Endothelial cell (in vitro differentiated cells): ENCODE data around the gene EDNRA. TPM values are rescaled to one million over a fixed set of nuclear protein-coding genes. Genes with fewer than 3 reads are reported as not detected.

Experiments used
- DNase-seq: peaks from one replicate; pipeline ENCODE4 v3.0.0; 2021; ENCODE audit warnings: low spot score
- H3K27ac Mint-ChIP-seq: one replicate; pipeline ENCODE4 v1.8.0; 2021; ENCODE audit warnings: mixed read lengths, inconsistent platforms; ENCODE audit not compliant: unreplicated experiment
- H3K27me3 Mint-ChIP-seq: one replicate; pipeline ENCODE4 v1.8.0; 2021; ENCODE audit warnings: mild to moderate bottlenecking, moderate library complexity, mixed read lengths, inconsistent platforms; ENCODE audit not compliant: unreplicated experiment
- H3K36me3 Mint-ChIP-seq: one replicate; pipeline ENCODE4 v1.8.0; 2021; ENCODE audit warnings: mild to moderate bottlenecking, low read depth, mixed read lengths, inconsistent platforms; ENCODE audit not compliant: unreplicated experiment
- H3K4me1 Mint-ChIP-seq: one replicate; pipeline ENCODE4 v1.8.0; 2021; ENCODE audit warnings: mild to moderate bottlenecking, mixed read lengths, inconsistent platforms; ENCODE audit not compliant: unreplicated experiment
- H3K4me3 Mint-ChIP-seq: one replicate; pipeline ENCODE4 v1.8.0; 2021; ENCODE audit warnings: mild to moderate bottlenecking, mixed read lengths, inconsistent platforms; ENCODE audit not compliant: unreplicated experiment
- H3K9me3 Mint-ChIP-seq: one replicate; pipeline ENCODE4 v1.8.0; 2021; ENCODE audit warnings: mixed read lengths, inconsistent platforms; ENCODE audit not compliant: unreplicated experiment
- total RNA-seq: library from RNA; stranded (reverse); fragmentation: NEBNext Ultra II Directional; extraction: Animal tissue kit (Norgen Biotek cat#: 25700); gene quantifications from one replicate; pipeline ENCODE4 v1.2.1, GENCODE V29; 2021; ENCODE audit not compliant: unreplicated experiment
- TF ChIP-seq, protein P1 (sequence below): fragments of 200-600 bp; sonication (generic); IDR thresholded peaks from one replicate; pipeline ENCODE4 v1.5.0; 2021; ENCODE audit warnings: antibody characterized with exemption; ENCODE audit not compliant: unreplicated experiment

The EDNRA gene
- total RNA-seq, 1 donor from 2014 or later: 0.23 TPM

GRCh38 chr4:147539959-147540358, 59.1 kb downstream of the EDNRA start:
- Mint-ChIP-seq H3K4me1 (no peaks in the 10 kb centered on the region), H3K4me3 (no peak overlapping the region), H3K9me3 (no peaks in the 10 kb centered on the region), H3K27me3 (no peaks in the 10 kb centered on the region), H3K36me3 (no peaks in the 10 kb centered on the region), H3K27ac (no peak overlapping the region)
- TF ChIP-seq, protein P1, sequence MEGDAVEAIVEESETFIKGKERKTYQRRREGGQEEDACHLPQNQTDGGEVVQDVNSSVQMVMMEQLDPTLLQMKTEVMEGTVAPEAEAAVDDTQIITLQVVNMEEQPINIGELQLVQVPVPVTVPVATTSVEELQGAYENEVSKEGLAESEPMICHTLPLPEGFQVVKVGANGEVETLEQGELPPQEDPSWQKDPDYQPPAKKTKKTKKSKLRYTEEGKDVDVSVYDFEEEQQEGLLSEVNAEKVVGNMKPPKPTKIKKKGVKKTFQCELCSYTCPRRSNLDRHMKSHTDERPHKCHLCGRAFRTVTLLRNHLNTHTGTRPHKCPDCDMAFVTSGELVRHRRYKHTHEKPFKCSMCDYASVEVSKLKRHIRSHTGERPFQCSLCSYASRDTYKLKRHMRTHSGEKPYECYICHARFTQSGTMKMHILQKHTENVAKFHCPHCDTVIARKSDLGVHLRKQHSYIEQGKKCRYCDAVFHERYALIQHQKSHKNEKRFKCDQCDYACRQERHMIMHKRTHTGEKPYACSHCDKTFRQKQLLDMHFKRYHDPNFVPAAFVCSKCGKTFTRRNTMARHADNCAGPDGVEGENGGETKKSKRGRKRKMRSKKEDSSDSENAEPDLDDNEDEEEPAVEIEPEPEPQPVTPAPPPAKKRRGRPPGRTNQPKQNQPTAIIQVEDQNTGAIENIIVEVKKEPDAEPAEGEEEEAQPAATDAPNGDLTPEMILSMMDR: no peak
- no peak for DNase-seq

- no peak for DNase-seq
- Mint-ChIP-seq H3K27ac (no peak overlapping the region), H3K36me3 (no peaks in the 10 kb centered on the region), H3K27me3 (no peaks in the 10 kb centered on the region), H3K4me1 (no peaks in the 10 kb centered on the region), H3K4me3 (no peak overlapping the region), H3K9me3 (no peaks in the 10 kb centered on the region)
- TF ChIP-seq, protein P1: no peak
Observed at GRCh38 chr4:147542229-147542990, 61.5 kb downstream of the EDNRA start.

DNA sequence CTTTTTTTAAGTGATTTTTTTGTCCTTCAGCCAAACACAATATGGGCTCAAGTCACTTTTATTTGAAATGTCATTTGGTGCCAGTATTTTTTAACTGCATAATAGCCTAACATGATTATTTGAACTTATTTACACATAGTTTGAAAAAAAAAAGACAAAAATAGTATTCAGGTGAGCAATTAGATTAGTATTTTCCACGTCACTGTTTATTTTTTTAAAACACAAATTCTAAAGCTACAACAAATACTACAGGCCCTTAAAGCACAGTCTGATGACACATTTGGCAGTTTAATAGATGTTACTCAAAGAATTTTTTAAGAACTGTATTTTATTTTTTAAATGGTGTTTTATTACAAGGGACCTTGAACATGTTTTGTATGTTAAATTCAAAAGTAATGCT, 62.1 kb downstream of the EDNRA start:
- TF ChIP-seq, protein P1: no peak
- no peak overlapping the region for H3K4me3 Mint-ChIP-seq
- no peaks in the 10 kb centered on the region for H3K4me1 Mint-ChIP-seq
- H3K36me3 Mint-ChIP-seq: no peaks in the 10 kb centered on the region
- H3K27ac Mint-ChIP-seq: no peak overlapping the region
- no peak for DNase-seq
- no peaks in the 10 kb centered on the region for H3K9me3 Mint-ChIP-seq
- H3K27me3 Mint-ChIP-seq: no peaks in the 10 kb centered on the region

- Mint-ChIP-seq H3K9me3 (no peaks in the 10 kb centered on the region), H3K36me3 (no peaks in the 10 kb centered on the region), H3K4me1 (peaks cover 3% of the 10 kb centered on the region), H3K27ac (no peak overlapping the region), H3K27me3 (peaks cover 2% of the 10 kb centered on the region), H3K4me3 (no peak overlapping the region)
- no peak for DNase-seq
- TF ChIP-seq, protein P1: no peak
Observed at GRCh38 chr4:147546349-147546748, 65.5 kb downstream of the EDNRA start.

DNA sequence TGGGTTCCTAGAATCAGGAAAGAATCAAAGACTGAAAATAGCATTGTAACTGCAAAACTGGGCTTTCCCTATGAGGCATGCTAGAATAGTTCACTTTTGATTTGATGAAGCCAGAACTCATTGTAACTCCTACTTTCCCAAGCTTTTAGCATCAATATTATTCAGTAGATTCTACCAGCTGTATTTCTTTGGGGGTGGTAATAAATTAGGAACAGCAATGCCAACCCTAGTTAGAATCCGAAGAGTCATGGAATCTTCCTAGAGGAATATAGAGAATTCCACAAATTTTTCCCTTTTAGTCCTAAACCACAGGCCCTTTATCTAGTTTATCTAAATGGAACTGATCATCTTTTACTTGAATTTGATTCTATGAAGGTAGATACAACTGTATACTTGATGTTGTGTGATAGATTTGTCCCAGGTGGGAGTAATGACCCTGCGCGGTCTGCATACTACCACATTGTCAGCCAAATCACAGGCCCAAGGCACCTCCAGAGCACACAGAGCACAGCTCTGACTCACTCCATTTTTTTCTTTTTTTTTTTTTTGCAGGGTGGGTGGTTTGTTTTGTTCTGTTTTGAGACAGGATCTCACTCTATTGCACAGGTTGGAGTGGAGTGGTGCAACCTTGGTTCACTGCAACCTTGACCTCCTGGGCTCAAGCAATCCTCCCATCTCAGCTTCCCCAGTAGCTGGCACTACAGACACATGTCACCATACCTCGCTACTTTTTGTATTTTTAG, 66.6 kb downstream of the EDNRA start:
- TF ChIP-seq, protein P1: no peak
- peaks cover 3% of the 10 kb centered on the region for H3K4me1 Mint-ChIP-seq
- H3K36me3 Mint-ChIP-seq: no peaks in the 10 kb centered on the region
- DNase-seq: no peak
- peaks cover 4% of the 10 kb centered on the region for H3K27me3 Mint-ChIP-seq
- H3K4me3 Mint-ChIP-seq: no peak overlapping the region
- no peaks in the 10 kb centered on the region for H3K9me3 Mint-ChIP-seq
- H3K27ac Mint-ChIP-seq: no peak overlapping the region
